ENCODE results near the gene RBM39. TPM values are rescaled to one million over a fixed set of nuclear protein-coding genes. Genes with fewer than 3 reads are reported as not detected.

Gene RBM39
- total and polyA plus RNA-seq, 12 donors, result 98.8 to 412 (median 124) TPM

DNA sequence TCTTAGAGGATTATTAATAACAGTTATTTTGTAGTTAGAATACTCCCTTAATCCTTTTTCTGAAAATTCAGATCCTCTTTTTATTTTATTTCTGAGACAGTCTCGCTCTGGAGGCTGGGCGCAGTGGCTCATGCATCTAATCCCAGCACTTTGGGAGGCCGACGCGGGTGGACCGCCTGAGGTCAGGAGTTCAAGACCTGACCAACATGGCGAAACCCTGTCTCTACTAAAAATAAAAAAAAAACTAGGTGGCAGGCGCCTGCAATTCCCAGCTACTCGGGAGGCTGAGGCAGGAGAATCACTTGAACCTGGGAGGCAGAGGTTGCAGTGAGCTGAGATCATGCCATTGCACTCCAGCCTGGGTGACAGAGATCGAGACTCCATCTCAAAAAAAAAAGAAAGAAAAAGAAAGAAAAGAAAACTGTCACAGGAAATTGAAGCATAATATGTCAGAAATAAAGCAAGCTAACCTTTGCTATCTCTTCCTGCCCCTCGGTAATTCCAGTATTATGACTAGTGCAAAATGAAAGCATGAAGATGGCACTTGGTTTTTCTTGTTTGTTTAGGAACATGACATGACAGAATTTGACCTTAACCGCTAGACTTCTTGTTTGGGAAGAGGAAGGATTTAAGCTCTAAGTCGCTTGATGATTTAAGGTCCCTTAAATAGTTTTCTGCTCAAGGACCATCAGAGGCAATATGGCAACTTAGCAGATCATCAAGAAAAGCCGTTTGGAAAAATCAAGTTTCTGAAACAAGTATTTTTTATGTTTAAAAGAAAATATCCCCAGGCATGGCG is 1.8 kb upstream of the RBM39 start:
- Histone ChIP-seq H3K27ac (peak overlapping the region; percentile 86 to 100 (median 97)), H3K9me3 (no peaks in the 10 kb centered on the region), H3K36me3 (peaks cover 0 to 20% (median 10%) of the 10 kb centered on the region in 9 donors), H3K27me3 (no peaks in the 10 kb centered on the region), H3K4me3 (peak overlapping the region in 5 of 10 donors; percentile 6 to 89 (median 83)), H3K4me1 (peaks cover 3 to 42% (median 29%) of the 10 kb centered on the region in 9 donors)
- no peak for ATAC-seq
- no peak for DNase-seq
- 75 to 79% methylated on average over 15 of the region's 15 CpGs for WGBS, 2 donors
- TF ChIP-seq, protein P1, sequence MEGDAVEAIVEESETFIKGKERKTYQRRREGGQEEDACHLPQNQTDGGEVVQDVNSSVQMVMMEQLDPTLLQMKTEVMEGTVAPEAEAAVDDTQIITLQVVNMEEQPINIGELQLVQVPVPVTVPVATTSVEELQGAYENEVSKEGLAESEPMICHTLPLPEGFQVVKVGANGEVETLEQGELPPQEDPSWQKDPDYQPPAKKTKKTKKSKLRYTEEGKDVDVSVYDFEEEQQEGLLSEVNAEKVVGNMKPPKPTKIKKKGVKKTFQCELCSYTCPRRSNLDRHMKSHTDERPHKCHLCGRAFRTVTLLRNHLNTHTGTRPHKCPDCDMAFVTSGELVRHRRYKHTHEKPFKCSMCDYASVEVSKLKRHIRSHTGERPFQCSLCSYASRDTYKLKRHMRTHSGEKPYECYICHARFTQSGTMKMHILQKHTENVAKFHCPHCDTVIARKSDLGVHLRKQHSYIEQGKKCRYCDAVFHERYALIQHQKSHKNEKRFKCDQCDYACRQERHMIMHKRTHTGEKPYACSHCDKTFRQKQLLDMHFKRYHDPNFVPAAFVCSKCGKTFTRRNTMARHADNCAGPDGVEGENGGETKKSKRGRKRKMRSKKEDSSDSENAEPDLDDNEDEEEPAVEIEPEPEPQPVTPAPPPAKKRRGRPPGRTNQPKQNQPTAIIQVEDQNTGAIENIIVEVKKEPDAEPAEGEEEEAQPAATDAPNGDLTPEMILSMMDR (IDR thresholded peaks at IDR 0.05), result no peak
- intact Hi-C loops (cut with DNase I), result loop anchor here in 6 of 10 donors (2.0 to 5.0 kb wide), 7 partner anchors 25 to 141 kb away; partner anchors contain the start of gene PHF20 (in 1 of the 6)

DNA sequence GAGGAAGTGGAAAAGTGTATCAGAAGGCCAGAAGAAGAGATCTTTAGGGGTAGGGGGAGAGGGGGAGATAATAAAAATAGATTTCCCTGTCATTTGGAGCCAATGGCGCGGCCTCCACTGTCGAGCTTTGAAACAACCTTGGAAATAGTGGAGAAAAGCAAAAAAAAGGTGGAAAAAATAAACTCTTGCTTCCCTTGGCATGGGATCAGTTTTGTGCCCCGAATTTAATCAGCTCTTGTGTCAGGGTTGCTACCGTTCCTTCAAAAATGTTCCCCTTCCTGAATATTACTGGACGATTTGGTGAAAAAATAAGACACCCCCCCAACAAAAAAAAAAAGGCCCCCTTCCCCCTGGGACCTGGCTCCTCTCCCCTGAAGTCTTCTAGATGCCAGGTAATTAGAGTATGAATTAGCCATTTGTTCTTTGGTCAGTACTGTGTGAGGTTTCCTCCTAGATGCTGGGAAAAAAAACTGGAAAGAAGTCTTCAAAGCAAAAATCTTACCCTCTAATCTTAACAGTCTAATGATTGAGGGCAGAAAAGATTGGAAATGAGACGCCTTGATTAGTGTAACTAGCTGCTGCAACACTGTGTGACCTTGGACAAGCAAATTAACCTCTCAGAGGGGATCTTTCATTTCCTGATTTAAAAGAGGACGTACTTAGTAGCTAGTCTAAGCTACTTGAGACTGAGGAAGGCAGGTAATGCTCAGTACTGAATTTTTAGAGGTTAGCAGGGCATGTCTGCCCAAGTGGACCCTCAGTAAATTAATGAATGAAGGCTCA is 872 bp upstream of the RBM39 start:
- Histone ChIP-seq H3K27me3 (no peaks in the 10 kb centered on the region), H3K9me3 (no peaks in the 10 kb centered on the region), H3K4me3 (peak overlapping the region; percentile 41 to 97 (median 74)), H3K27ac (peak overlapping the region; percentile 86 to 100 (median 97)), H3K36me3 (peaks cover 0 to 30% (median 19%) of the 10 kb centered on the region in 9 donors), H3K4me1 (peaks cover 3 to 52% (median 39%) of the 10 kb centered on the region in 9 donors)
- DNase-seq (no peak), ATAC-seq (no peak)
- TF ChIP-seq, protein P1 (IDR thresholded peaks at IDR 0.05), result no peak
- intact Hi-C loops (cut with DNase I), result loop anchor here in 7 of 10 donors (1.0 to 5.0 kb wide), 9 partner anchors 26 to 142 kb away; partner anchors contain the start of gene PHF20 (in 1 of the 7)
- whole genome bisulfite sequencing, 2 donors, result 2 to 3% methylated on average over 8 of the region's 8 CpGs

DNA sequence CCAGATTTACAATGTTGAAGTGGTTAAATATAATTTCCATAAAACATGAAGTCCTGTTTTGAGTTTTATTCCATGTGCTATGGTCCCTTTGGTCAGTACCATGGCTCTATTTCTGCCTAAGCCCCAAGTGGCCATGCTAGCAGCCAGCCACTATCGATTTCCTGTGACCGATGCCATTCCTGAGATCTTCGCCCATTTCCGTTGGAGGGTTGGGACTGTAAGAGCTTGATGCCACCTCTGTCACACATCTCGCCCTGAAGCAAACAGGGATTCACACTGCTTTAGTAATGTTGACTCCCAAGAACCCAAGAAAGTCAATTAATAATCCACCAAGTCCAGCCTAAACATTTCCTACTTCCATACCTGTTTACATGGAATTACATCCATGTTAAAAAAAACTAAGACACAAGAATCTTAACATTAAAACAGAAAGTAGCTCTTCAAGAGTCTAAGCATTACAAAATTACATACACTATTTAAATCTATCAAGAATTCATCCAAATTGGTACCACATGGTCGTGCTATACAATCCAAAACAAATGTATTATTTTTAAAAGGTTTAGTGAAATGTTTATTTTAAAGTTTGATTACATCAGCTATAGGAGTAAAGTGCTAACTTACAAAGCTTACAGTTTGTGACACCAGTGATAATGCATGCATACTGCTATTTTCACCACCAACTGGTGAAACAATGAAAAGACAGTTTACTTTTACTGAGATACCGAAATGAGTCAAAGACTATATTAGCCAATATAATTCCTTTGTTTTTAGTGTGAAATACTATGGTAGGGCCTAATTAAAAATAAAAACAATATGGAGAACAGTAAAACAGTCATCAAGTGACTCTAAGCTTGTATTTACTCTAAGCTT is 2.5 kb downstream of the RBM39 start:
- TF ChIP-seq, protein P1 (IDR thresholded peaks at IDR 0.05), result peak in 5 of 9 donors; percentile 12 to 33 (median 14)
- intact Hi-C loops (cut with DNase I), result loop anchor here in 7 of 10 donors (5.0 to 10.0 kb wide), 5 partner anchors 37 to 145 kb away; no protein-coding TSS in a partner anchor
- Histone ChIP-seq H3K27ac (peak overlapping the region in 2 of 10 donors; percentile 0 to 99), H3K36me3 (peaks cover 0 to 64% (median 51%) of the 10 kb centered on the region in 9 donors), H3K4me1 (peaks cover 6 to 80% (median 71%) of the 10 kb centered on the region in 9 donors), H3K27me3 (no peaks in the 10 kb centered on the region), H3K4me3 (peak overlapping the region in 8 of 10 donors; percentile 2 to 97 (median 84)), H3K9me3 (no peaks in the 10 kb centered on the region)
- ATAC-seq (no peak), DNase-seq (no peak)
- 26 to 36% methylated on average over 7 of the region's 7 CpGs for WGBS, 2 donors
